GM23338 (cell line): ENCODE results near the gene RABGAP1L. TPM values are rescaled to one million over a fixed set of nuclear protein-coding genes. Genes with fewer than 3 reads are reported as not detected.

Experiments
- ATAC-seq: fragments of 200-7000 bp; cut with Tn5 transposase; 3 replicates; pipeline ENCODE4 v1.9.1; 2020
- DNase-seq: peaks from one replicate; pipeline ENCODE4 v3.0.0-alpha.2; 2015; ENCODE audit warnings: low spot score
- H2AFZ ChIP-seq: fragments of 200-600 bp; sonication (generic); 2 replicates; pipeline ENCODE4 v1.8.0; 2016; ENCODE audit warnings: antibody characterized with exemption, mild to moderate bottlenecking, moderate library complexity
- H3F3A ChIP-seq: fragments of 200-600 bp; sonication (generic); replicated peaks from 2 replicates; pipeline ENCODE4 v1.8.0; 2017; ENCODE audit warnings: antibody characterized with exemption, mixed run types, low read depth
- H3K27ac ChIP-seq: fragments of 200-600 bp; sonication (generic); 2 replicates; pipeline ENCODE4 v1.6.1; 2016; ENCODE audit warnings: low read depth
- H3K27me3 ChIP-seq: fragments of 200-600 bp; sonication (generic); 2 replicates; pipeline ENCODE4 v1.8.0; 2016; ENCODE audit warnings: mild to moderate bottlenecking, mixed run types, moderate library complexity; ENCODE audit not compliant: insufficient read depth
- H3K36me3 ChIP-seq: fragments of 200-600 bp; sonication (generic); 2 replicates; pipeline ENCODE4 v1.8.0; 2016; ENCODE audit warnings: mild to moderate bottlenecking; ENCODE audit not compliant: insufficient read depth
- H3K4me1 ChIP-seq: fragments of 200-600 bp; sonication (generic); 2 replicates; pipeline ENCODE4 v1.8.0; 2016; ENCODE audit warnings: mild to moderate bottlenecking, moderate library complexity; ENCODE audit not compliant: insufficient read depth
- H3K4me2 ChIP-seq: fragments of 200-600 bp; sonication (generic); 2 replicates; pipeline ENCODE4 v1.7.1; 2017; ENCODE audit warnings: mixed run types
- H3K4me3 ChIP-seq: fragments of 200-600 bp; sonication (generic); 2 replicates; pipeline ENCODE4 v1.6.1; 2016; ENCODE audit warnings: mixed run types
- H3K79me2 ChIP-seq: fragments of 200-600 bp; sonication (generic); replicated peaks from 2 replicates; pipeline ENCODE4 v1.8.0; 2017; ENCODE audit warnings: mild to moderate bottlenecking; ENCODE audit not compliant: insufficient read depth
- H3K9me2 ChIP-seq: fragments of 200-600 bp; sonication (generic); 2 replicates; pipeline ENCODE4 v1.8.0; 2017; ENCODE audit not compliant: insufficient read depth
- H4K20me1 ChIP-seq: fragments of 200-600 bp; sonication (generic); replicated peaks from 2 replicates; pipeline ENCODE4 v1.8.0; 2017; ENCODE audit warnings: mild to moderate bottlenecking; ENCODE audit not compliant: insufficient read depth
- H3K27ac Mint-ChIP-seq: 2 replicates; pipeline ENCODE4 v1.8.0; 2020; ENCODE audit warnings: inconsistent platforms, mild to moderate bottlenecking, moderate library complexity, mixed read lengths
- H3K27me3 Mint-ChIP-seq: 3 replicates; pipeline ENCODE4 v1.8.0; 2022; ENCODE audit warnings: low read depth, mild to moderate bottlenecking, moderate library complexity, mixed read lengths, inconsistent platforms; ENCODE audit not compliant: insufficient read depth, poor library complexity
- H3K36me3 Mint-ChIP-seq: 3 replicates; pipeline ENCODE4 v1.8.0; 2021; ENCODE audit warnings: low read depth, mild to moderate bottlenecking, inconsistent platforms, moderate library complexity, mixed read lengths
- H3K4me1 Mint-ChIP-seq: 3 replicates; pipeline ENCODE4 v1.8.0; 2020; ENCODE audit warnings: mild to moderate bottlenecking, inconsistent platforms, mixed read lengths
- H3K4me3 Mint-ChIP-seq: 3 replicates; pipeline ENCODE4 v1.8.0; 2021; ENCODE audit warnings: moderate library complexity, mild to moderate bottlenecking, inconsistent platforms, mixed read lengths
- H3K9me3 Mint-ChIP-seq: 3 replicates; pipeline ENCODE4 v1.8.0; 2020; ENCODE audit warnings: moderate library complexity, mild to moderate bottlenecking, inconsistent platforms, mixed read lengths
- CREB1 ChIP-seq: fragments of 250-450 bp; sonication (Bioruptor Pico); IDR thresholded peaks from 2 replicates; pipeline ENCODE4 v1.5.0; 2020; ENCODE audit warnings: low read depth, mild to moderate bottlenecking, moderate library complexity
- EZH2 ChIP-seq: fragments of 200-600 bp; sonication (generic); IDR thresholded peaks from one replicate; pipeline ENCODE4 v1.8.0; 2017; ENCODE audit warnings: antibody characterized with exemption, mild to moderate bottlenecking, low read depth; ENCODE audit not compliant: unreplicated experiment
- EZH2phosphoT487 ChIP-seq: fragments of 200-600 bp; sonication (generic); IDR thresholded peaks from one replicate; pipeline ENCODE4 v1.8.1; 2018; ENCODE audit warnings: antibody characterized with exemption; ENCODE audit not compliant: unreplicated experiment
- JUNB ChIP-seq: IDR thresholded peaks from one replicate; pipeline ENCODE4 v1.6.1; 2016; ENCODE audit warnings: antibody characterized with exemption; ENCODE audit not compliant: unreplicated experiment
- NANOG ChIP-seq: IDR thresholded peaks from 2 replicates; pipeline ENCODE4 v1.6.1; 2016; ENCODE audit warnings: antibody characterized with exemption, borderline replicate concordance
- STAT1 ChIP-seq: IDR thresholded peaks from one replicate; pipeline ENCODE4 v1.6.1; 2016; ENCODE audit warnings: antibody characterized with exemption; ENCODE audit not compliant: unreplicated experiment
- ZNF114 ChIP-seq: fragments of 250-450 bp; sonication (Bioruptor Pico); IDR thresholded peaks from 2 replicates; pipeline ENCODE4 v1.5.0; 2020; ENCODE audit warnings: mild to moderate bottlenecking, moderate library complexity
- ZNF331 ChIP-seq: fragments of 250-450 bp; sonication (Bioruptor Pico); IDR thresholded peaks from 2 replicates; pipeline ENCODE4 v1.5.0; 2020; ENCODE audit warnings: low read depth, mild to moderate bottlenecking, moderate library complexity
- polyA plus RNA-seq: library from polyadenylated mRNA; unstranded; fragments of >200 nt; fragmentation: Nextera tagmentation; extraction: Ambion mirVana; gene quantifications from 2 replicates; pipeline ENCODE4 v1.2.1, GENCODE V29; 2016
- total RNA-seq: library from RNA; depleted of rRNA; stranded (reverse); fragments of >200 nt; shearing (Covaris generic); gene quantifications from 2 replicates; pipeline ENCODE4 v1.2.3, GENCODE V29; 2014
- TF ChIP-seq, protein P1 (sequence below): fragments of 250-450 bp; sonication (Bioruptor Pico); IDR thresholded peaks from 2 replicates; pipeline ENCODE4 v1.5.0; 2020; ENCODE audit warnings: mild to moderate bottlenecking, moderate library complexity
- TF ChIP-seq, protein P2 (sequence below), 2 experiments: fragments of 200-600 bp in 1 of 2; sonication (generic) in 1 of 2; conservative IDR thresholded peaks; 2 replicates each; pipeline versions ENCODE4 v1.5.1 to v1.6.1; 2016 to 2017; ENCODE audit warnings: antibody characterized with exemption in 2 of 2, low read depth in 2 of 2, mild to moderate bottlenecking in 2 of 2, moderate library complexity in 1 of 2
- TF ChIP-seq, protein P3 (sequence below): IDR thresholded peaks from one replicate; pipeline ENCODE4 v1.6.1; 2018; ENCODE audit warnings: antibody characterized with exemption; ENCODE audit not compliant: unreplicated experiment

Gene RABGAP1L
- total and polyA plus RNA-seq, 2 experiments from 2014 or later: 83.2 to 136 TPM

GRCh38 chr1:174479281-174479680 lies 320.0 kb downstream of the RABGAP1L start (continued):
- TF ChIP-seq, protein P1, sequence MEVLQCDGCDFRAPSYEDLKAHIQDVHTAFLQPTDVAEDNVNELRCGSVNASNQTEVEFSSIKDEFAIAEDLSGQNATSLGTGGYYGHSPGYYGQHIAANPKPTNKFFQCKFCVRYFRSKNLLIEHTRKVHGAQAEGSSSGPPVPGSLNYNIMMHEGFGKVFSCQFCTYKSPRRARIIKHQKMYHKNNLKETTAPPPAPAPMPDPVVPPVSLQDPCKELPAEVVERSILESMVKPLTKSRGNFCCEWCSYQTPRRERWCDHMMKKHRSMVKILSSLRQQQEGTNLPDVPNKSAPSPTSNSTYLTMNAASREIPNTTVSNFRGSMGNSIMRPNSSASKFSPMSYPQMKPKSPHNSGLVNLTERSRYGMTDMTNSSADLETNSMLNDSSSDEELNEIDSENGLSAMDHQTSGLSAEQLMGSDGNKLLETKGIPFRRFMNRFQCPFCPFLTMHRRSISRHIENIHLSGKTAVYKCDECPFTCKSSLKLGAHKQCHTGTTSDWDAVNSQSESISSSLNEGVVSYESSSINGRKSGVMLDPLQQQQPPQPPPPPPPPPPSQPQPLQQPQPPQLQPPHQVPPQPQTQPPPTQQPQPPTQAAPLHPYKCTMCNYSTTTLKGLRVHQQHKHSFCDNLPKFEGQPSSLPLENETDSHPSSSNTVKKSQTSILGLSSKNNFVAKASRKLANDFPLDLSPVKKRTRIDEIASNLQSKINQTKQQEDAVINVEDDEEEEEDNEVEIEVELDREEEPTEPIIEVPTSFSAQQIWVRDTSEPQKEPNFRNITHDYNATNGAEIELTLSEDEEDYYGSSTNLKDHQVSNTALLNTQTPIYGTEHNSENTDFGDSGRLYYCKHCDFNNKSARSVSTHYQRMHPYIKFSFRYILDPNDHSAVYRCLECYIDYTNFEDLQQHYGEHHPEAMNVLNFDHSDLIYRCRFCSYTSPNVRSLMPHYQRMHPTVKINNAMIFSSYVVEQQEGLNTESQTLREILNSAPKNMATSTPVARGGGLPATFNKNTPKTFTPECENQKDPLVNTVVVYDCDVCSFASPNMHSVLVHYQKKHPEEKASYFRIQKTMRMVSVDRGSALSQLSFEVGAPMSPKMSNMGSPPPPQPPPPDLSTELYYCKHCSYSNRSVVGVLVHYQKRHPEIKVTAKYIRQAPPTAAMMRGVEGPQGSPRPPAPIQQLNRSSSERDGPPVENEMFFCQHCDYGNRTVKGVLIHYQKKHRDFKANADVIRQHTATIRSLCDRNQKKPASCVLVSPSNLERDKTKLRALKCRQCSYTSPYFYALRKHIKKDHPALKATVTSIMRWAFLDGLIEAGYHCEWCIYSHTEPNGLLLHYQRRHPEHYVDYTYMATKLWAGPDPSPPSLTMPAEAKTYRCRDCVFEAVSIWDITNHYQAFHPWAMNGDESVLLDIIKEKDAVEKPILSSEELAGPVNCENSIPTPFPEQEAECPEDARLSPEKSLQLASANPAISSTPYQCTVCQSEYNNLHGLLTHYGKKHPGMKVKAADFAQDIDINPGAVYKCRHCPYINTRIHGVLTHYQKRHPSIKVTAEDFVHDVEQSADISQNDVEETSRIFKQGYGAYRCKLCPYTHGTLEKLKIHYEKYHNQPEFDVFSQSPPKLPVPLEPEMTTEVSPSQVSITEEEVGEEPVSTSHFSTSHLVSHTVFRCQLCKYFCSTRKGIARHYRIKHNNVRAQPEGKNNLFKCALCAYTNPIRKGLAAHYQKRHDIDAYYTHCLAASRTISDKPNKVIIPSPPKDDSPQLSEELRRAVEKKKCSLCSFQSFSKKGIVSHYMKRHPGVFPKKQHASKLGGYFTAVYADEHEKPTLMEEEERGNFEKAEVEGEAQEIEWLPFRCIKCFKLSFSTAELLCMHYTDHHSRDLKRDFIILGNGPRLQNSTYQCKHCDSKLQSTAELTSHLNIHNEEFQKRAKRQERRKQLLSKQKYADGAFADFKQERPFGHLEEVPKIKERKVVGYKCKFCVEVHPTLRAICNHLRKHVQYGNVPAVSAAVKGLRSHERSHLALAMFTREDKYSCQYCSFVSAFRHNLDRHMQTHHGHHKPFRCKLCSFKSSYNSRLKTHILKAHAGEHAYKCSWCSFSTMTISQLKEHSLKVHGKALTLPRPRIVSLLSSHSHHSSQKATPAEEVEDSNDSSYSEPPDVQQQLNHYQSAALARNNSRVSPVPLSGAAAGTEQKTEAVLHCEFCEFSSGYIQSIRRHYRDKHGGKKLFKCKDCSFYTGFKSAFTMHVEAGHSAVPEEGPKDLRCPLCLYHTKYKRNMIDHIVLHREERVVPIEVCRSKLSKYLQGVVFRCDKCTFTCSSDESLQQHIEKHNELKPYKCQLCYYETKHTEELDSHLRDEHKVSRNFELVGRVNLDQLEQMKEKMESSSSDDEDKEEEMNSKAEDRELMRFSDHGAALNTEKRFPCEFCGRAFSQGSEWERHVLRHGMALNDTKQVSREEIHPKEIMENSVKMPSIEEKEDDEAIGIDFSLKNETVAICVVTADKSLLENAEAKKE (CRISPR knock-in tag): no peak
- no peak for TF ChIP-seq EZH2phosphoT487
- TF ChIP-seq, protein P2, sequence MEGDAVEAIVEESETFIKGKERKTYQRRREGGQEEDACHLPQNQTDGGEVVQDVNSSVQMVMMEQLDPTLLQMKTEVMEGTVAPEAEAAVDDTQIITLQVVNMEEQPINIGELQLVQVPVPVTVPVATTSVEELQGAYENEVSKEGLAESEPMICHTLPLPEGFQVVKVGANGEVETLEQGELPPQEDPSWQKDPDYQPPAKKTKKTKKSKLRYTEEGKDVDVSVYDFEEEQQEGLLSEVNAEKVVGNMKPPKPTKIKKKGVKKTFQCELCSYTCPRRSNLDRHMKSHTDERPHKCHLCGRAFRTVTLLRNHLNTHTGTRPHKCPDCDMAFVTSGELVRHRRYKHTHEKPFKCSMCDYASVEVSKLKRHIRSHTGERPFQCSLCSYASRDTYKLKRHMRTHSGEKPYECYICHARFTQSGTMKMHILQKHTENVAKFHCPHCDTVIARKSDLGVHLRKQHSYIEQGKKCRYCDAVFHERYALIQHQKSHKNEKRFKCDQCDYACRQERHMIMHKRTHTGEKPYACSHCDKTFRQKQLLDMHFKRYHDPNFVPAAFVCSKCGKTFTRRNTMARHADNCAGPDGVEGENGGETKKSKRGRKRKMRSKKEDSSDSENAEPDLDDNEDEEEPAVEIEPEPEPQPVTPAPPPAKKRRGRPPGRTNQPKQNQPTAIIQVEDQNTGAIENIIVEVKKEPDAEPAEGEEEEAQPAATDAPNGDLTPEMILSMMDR (conservative IDR thresholded peaks at IDR 0.05; ENCODE audit: low read depth in 2 of 2): no peak
- no peak for TF ChIP-seq JUNB
- no peak for TF ChIP-seq NANOG
- TF ChIP-seq EZH2: no peak
- TF ChIP-seq CREB1 (CRISPR knock-in tag): no peak
- TF ChIP-seq ZNF331: no peak

DNA sequence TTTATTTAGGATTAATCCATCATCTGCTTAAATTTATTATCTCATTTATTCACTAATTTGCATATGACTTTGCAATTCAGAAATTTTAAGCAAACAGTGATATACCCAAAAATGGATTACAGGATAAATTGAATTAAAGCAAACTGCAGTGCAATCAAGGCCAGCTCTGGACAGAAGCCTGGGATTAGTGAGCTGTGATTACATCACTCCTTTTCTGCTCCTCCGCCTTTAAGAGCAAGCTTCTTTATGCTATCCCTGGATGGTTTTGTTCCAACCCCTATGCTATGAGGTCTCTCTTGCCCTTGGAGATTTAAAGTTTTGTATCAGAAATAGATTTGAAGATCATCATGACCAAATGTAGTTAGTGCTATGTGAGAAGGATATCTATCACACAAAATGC lies 321.0 kb downstream of the RABGAP1L start:
- no peaks in the 10 kb centered on the region for H3K27me3 ChIP-seq
- Mint-ChIP-seq H3K4me3 (no peak overlapping the region), H3K27ac (no peak overlapping the region), H3K4me1 (no peaks in the 10 kb centered on the region), H3K9me3 (no peaks in the 10 kb centered on the region), H3K27me3 (no peaks in the 10 kb centered on the region), H3K36me3 (no peaks in the 10 kb centered on the region)
- H4K20me1 ChIP-seq: no peaks in the 10 kb centered on the region
- no peaks in the 10 kb centered on the region for H3K4me1 ChIP-seq
- ATAC-seq: no peak
- no peaks in the 10 kb centered on the region for H3F3A ChIP-seq
- H3K36me3 ChIP-seq: no peaks in the 10 kb centered on the region
- H3K79me2 ChIP-seq: no peaks in the 10 kb centered on the region
- no peak overlapping the region for H3K27ac ChIP-seq
- no peak for DNase-seq
- H3K9me2 ChIP-seq: no peaks in the 10 kb centered on the region
- H3K4me2 ChIP-seq: no peak overlapping the region
- no peak overlapping the region for H2AFZ ChIP-seq
- no peak overlapping the region for H3K4me3 ChIP-seq
- TF ChIP-seq CREB1 (CRISPR knock-in tag): no peak
- TF ChIP-seq STAT1: no peak
- no peak for TF ChIP-seq EZH2
- no peak for TF ChIP-seq JUNB
- no peak for TF ChIP-seq ZNF114 (CRISPR knock-in tag)
- TF ChIP-seq, protein P2 (conservative IDR thresholded peaks at IDR 0.05; ENCODE audit: low read depth in 2 of 2): no peak
- TF ChIP-seq, protein P3, sequence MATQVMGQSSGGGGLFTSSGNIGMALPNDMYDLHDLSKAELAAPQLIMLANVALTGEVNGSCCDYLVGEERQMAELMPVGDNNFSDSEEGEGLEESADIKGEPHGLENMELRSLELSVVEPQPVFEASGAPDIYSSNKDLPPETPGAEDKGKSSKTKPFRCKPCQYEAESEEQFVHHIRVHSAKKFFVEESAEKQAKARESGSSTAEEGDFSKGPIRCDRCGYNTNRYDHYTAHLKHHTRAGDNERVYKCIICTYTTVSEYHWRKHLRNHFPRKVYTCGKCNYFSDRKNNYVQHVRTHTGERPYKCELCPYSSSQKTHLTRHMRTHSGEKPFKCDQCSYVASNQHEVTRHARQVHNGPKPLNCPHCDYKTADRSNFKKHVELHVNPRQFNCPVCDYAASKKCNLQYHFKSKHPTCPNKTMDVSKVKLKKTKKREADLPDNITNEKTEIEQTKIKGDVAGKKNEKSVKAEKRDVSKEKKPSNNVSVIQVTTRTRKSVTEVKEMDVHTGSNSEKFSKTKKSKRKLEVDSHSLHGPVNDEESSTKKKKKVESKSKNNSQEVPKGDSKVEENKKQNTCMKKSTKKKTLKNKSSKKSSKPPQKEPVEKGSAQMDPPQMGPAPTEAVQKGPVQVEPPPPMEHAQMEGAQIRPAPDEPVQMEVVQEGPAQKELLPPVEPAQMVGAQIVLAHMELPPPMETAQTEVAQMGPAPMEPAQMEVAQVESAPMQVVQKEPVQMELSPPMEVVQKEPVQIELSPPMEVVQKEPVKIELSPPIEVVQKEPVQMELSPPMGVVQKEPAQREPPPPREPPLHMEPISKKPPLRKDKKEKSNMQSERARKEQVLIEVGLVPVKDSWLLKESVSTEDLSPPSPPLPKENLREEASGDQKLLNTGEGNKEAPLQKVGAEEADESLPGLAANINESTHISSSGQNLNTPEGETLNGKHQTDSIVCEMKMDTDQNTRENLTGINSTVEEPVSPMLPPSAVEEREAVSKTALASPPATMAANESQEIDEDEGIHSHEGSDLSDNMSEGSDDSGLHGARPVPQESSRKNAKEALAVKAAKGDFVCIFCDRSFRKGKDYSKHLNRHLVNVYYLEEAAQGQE: no peak
